Endothelial cell of umbilical vein (primary cell): Measurements from ENCODE around the gene ANXA8L1.
"Not testable (repeated sequence)": the region's sequence is repeated elsewhere in the genome, so short reads cannot be mapped to it uniquely, and the experiment has no call there.

ENCODE experiments used
- POLR2AphosphoS5 ChIP-seq: IDR thresholded peaks from 2 replicates; pipeline ENCODE4 v1.6.1; 2012; ENCODE audit warnings: low read depth, mild to moderate bottlenecking, control low read depth, low read length, moderate library complexity; ENCODE audit not compliant: insufficient read depth
- TF ChIP-seq, protein P1 (sequence below), 2 donors: IDR thresholded peaks; 1 replicate in 1 of 2; 2 replicates in 1 of 2; pipeline ENCODE4 v1.5.1; 2011; ENCODE audit warnings: low read length in 2 of 2, mild to moderate bottlenecking in 2 of 2, moderate library complexity in 2 of 2, control low read depth in 1 of 2, inconsistent platforms in 1 of 2, low read depth in 1 of 2; ENCODE audit not compliant: insufficient read depth in 1 of 2; ENCODE audit errors: extremely low read depth in 1 of 2

DNA sequence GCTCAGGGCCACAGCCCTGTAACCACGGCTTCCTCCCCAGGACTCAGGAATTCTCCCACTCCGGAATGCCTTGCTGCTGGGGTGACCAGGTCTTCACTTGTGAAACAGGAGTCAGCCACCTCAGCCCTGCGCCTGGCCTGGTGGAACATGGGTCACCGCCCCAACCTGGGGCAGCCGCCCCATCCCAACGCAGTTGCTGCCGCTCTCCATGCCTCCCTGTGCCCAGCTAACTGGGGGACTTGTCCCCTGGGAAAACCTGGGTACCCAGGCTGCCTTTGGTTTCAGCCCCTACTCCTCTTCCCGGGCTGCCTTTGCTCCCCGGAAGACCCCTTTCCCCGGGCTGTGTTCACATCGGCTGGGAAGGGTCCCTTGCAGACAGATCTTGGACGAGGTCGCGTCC lies 22.2 kb downstream of the ANXA8L1 start:
- TF ChIP-seq, protein P1, sequence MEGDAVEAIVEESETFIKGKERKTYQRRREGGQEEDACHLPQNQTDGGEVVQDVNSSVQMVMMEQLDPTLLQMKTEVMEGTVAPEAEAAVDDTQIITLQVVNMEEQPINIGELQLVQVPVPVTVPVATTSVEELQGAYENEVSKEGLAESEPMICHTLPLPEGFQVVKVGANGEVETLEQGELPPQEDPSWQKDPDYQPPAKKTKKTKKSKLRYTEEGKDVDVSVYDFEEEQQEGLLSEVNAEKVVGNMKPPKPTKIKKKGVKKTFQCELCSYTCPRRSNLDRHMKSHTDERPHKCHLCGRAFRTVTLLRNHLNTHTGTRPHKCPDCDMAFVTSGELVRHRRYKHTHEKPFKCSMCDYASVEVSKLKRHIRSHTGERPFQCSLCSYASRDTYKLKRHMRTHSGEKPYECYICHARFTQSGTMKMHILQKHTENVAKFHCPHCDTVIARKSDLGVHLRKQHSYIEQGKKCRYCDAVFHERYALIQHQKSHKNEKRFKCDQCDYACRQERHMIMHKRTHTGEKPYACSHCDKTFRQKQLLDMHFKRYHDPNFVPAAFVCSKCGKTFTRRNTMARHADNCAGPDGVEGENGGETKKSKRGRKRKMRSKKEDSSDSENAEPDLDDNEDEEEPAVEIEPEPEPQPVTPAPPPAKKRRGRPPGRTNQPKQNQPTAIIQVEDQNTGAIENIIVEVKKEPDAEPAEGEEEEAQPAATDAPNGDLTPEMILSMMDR (IDR thresholded peaks at IDR 0.05; ENCODE audit: extremely low read depth in 1 of 2, insufficient read depth in 1 of 2, low read depth in 1 of 2, low read length in 2 of 2), result not testable (repeated sequence)
- not testable (repeated sequence) for TF ChIP-seq POLR2AphosphoS5
